Measurements from ENCODE around the gene TTN. TPM values are rescaled to one million over a fixed set of nuclear protein-coding genes. Genes with fewer than 3 reads are reported as not detected.

The TTN gene
- total and polyA plus RNA-seq, 10 of the 15 experiments (the other 5 are each of a cell fraction or from before 2014, with no cell fraction given), result 0.15 to 9.0 (median 1.8) TPM

- CTCF ChIA-PET, result interaction anchor here (1.3 kb wide), 1 partner anchor 23 kb away, joined by 3 read pairs; no protein-coding TSS in a partner anchor
- no peaks in the 10 kb centered on the region for H3K9me3 ChIP-seq (replicated peaks; ENCODE audit: control insufficient read depth, insufficient read depth, low read length)
- no peak overlapping the region for H3K27ac ChIP-seq (ENCODE audit: control insufficient read depth, insufficient read depth)
- H3K36me3 ChIP-seq (ENCODE audit: control insufficient read depth in 2 of 2, insufficient read depth in 2 of 2, low read length in 1 of 2), result no peaks in the 10 kb centered on the region
- POLR2A ChIA-PET, result no interaction called here
- RAD21 ChIA-PET (ENCODE audit: unreplicated experiment), result no interaction called here
- no peaks in the 10 kb centered on the region for H3K27me3 ChIP-seq (replicated peaks in 1 of 2; ENCODE audit: control insufficient read depth in 2 of 2, insufficient read depth in 2 of 2, low read length in 1 of 2)
- DNase-seq (ENCODE audit: low read depth, low spot score), result no peak
- SMC1A ChIA-PET (ENCODE audit: uncharacterized antibody, unreplicated experiment), result interaction anchor here (1.4 kb wide), 1 partner anchor 11 kb away, joined by 4 read pairs; no protein-coding TSS in a partner anchor
- ATAC-seq, result no peak
- WGBS (ENCODE audit: insufficient coverage, insufficient replicate concordance, low lambda C conversion rate, missing lambda C conversion rate), result 0% methylated on average over 2 of the region's 2 CpGs
- no peak overlapping the region for H3K9ac ChIP-seq (ENCODE audit: control insufficient read depth, insufficient read depth, low read length)
- FAIRE-seq, result no peak
- H2AFZ ChIP-seq (ENCODE audit: control insufficient read depth, low read depth, low read length), result no peak overlapping the region
- TF ChIP-seq ETV6 (conservative IDR thresholded peaks at IDR 0.05 in 1 of 2, IDR thresholded peaks at IDR 0.05 in 1 of 2; ENCODE audit: borderline replicate concordance in 1 of 2, low read depth in 1 of 2) (peak in 1 of 2 experiments; percentile 35; a peak in 1 of 4 replicates), SIX5 (IDR thresholded peaks at IDR 0.05; ENCODE audit: low read depth, low read length, severe bottlenecking) (no peak)
- intact Hi-C loops (cut with micrococcal nuclease; ENCODE audit: unreplicated experiment) (no loop called here), in situ Hi-C loops (cut with MboI) (no loop called here)
- H4K20me1 ChIP-seq (ENCODE audit: control insufficient read depth, insufficient read depth), result no peaks in the 10 kb centered on the region
- no peaks in the 10 kb centered on the region for H3K79me2 ChIP-seq (ENCODE audit: control insufficient read depth, insufficient read depth, low read length)
- TSS peak; percentile 44 for BruUV-seq (replicated peaks)
- no peak overlapping the region for H3K4me2 ChIP-seq (ENCODE audit: control insufficient read depth, insufficient read depth)
- no peak overlapping the region for H3K4me3 ChIP-seq
- H3K4me1 ChIP-seq (ENCODE audit: control insufficient read depth, insufficient read depth, low read length), result no peaks in the 10 kb centered on the region
These were observed 129.6 kb downstream of the TTN start for GRCh38 chr2:178677599-178677998.

DNA sequence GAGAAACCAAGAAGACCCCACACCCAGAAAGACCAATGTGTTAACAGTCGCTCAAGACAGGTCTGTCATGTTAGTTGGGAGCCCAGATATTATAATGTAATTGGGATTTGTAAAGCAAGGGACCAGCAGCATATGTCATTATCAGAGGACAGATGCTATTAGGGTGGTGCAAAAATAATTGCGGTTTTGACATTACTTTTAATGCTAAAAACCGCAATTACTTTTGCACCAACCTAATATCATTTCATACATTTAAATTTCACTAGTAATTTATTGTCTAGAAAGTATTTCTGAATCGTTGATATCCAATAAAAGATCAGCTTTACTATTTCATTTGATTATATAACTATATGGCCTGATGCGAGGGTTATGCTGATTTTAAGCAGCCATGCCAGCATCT lies 131.2 kb downstream of the TTN start:
- POLR2A ChIA-PET, result no interaction called here
- H3K9me3 ChIP-seq (replicated peaks; ENCODE audit: control insufficient read depth, insufficient read depth, low read length), result no peaks in the 10 kb centered on the region
- H4K20me1 ChIP-seq (ENCODE audit: control insufficient read depth, insufficient read depth), result no peaks in the 10 kb centered on the region
- H3K79me2 ChIP-seq (ENCODE audit: control insufficient read depth, insufficient read depth, low read length), result no peaks in the 10 kb centered on the region
- FAIRE-seq (no peak), DNase-seq (ENCODE audit: low read depth, low spot score) (no peak), ATAC-seq (no peak)
- no peak overlapping the region for H3K27ac ChIP-seq (ENCODE audit: control insufficient read depth, insufficient read depth)
- H2AFZ ChIP-seq (ENCODE audit: control insufficient read depth, low read depth, low read length), result no peak overlapping the region
- H3K36me3 ChIP-seq (ENCODE audit: control insufficient read depth in 2 of 2, insufficient read depth in 2 of 2, low read length in 1 of 2), result no peaks in the 10 kb centered on the region
- CTCF ChIA-PET, result interaction anchor here (0.8 kb wide), 1 partner anchor 26 kb away, joined by 4 read pairs; no protein-coding TSS in a partner anchor
- H3K27me3 ChIP-seq (replicated peaks in 1 of 2; ENCODE audit: control insufficient read depth in 2 of 2, insufficient read depth in 2 of 2, low read length in 1 of 2), result no peaks in the 10 kb centered on the region
- H3K9ac ChIP-seq (ENCODE audit: control insufficient read depth, insufficient read depth, low read length), result no peak overlapping the region
- TF ChIP-seq CHD4 (IDR thresholded peaks at IDR 0.05) (no peak), ATF3 (IDR thresholded peaks at IDR 0.05; ENCODE audit: borderline replicate concordance, extremely low read depth, low read depth, low read length) (no peak), TCF7 (IDR thresholded peaks at IDR 0.05; ENCODE audit: borderline replicate concordance) (no peak), POLR2A (IDR thresholded peaks at IDR 0.05; ENCODE audit: low read depth, low read length) (no peak), BRCA1 (IDR thresholded peaks at IDR 0.05; ENCODE audit: low read depth, low read length) (no peak), ASH2L (IDR thresholded peaks at IDR 0.05; ENCODE audit: borderline replicate concordance, low read depth) (no peak), DPF2 (IDR thresholded peaks at IDR 0.05) (no peak)
- 76% methylated on average over 5 of the region's 5 CpGs for WGBS (ENCODE audit: insufficient coverage, insufficient replicate concordance, low lambda C conversion rate, missing lambda C conversion rate)
- in situ Hi-C loops (cut with MboI) (no loop called here), intact Hi-C loops (cut with micrococcal nuclease; ENCODE audit: unreplicated experiment) (no loop called here)
- BruUV-seq (replicated peaks), result no TSS peak
- SMC1A ChIA-PET (ENCODE audit: uncharacterized antibody, unreplicated experiment), result no interaction called here
- no peaks in the 10 kb centered on the region for H3K4me1 ChIP-seq (ENCODE audit: control insufficient read depth, insufficient read depth, low read length)
- H3K4me2 ChIP-seq (ENCODE audit: control insufficient read depth, insufficient read depth), result no peak overlapping the region
- RAD21 ChIA-PET (ENCODE audit: unreplicated experiment), result no interaction called here
- H3K4me3 ChIP-seq, result no peak overlapping the region

Measured in GM12878 (cell line).